LoVo (cell line): ENCODE data around the gene CFAP251.

Experiments used
- DNase-seq: peaks from one replicate; pipeline ENCODE4 v3.0.0-alpha.2; 2016; ENCODE audit warnings: low spot score

The CFAP251 gene

GRCh38 chr12:122052285-122052684, 133.9 kb downstream of the CFAP251 start:
- DNase-seq = no peak
